ENCODE data around the gene STK31. TPM values are rescaled to one million over a fixed set of nuclear protein-coding genes. Genes with fewer than 3 reads are reported as not detected.

Gene STK31
- total RNA-seq, 1 donor from 2014 or later: 2.8 TPM

- no peaks in the 10 kb centered on the region for H3K36me3 ChIP-seq
- H3K9me3 ChIP-seq (ENCODE audit: low read depth): no peaks in the 10 kb centered on the region
- Mint-ChIP-seq H3K4me3 (no peak overlapping the region), H3K27me3 (ENCODE audit: insufficient read depth, low read depth) (no peaks in the 10 kb centered on the region), H3K27ac (no peak overlapping the region), H3K9me3 (no peaks in the 10 kb centered on the region), H3K36me3 (no peaks in the 10 kb centered on the region), H3K4me1 (peaks cover 5% of the 10 kb centered on the region)
- H3K4me3 ChIP-seq: no peak overlapping the region
- no peaks in the 10 kb centered on the region for H4K20me1 ChIP-seq (ENCODE audit: low read depth)
- no peaks in the 10 kb centered on the region for H3K27me3 ChIP-seq
- H3F3A ChIP-seq (ENCODE audit: low read depth): no peaks in the 10 kb centered on the region
- no peak for DNase-seq (ENCODE audit: low spot score)
- H3K79me2 ChIP-seq (ENCODE audit: low read depth): no peaks in the 10 kb centered on the region
- no peak overlapping the region for H3K9ac ChIP-seq
- H2AFZ ChIP-seq (replicated peaks): no peak overlapping the region
- no peak overlapping the region for H3K27ac ChIP-seq
- H3K4me2 ChIP-seq: no peak overlapping the region
- TF ChIP-seq EZH2phosphoT487 (IDR thresholded peaks at IDR 0.05): no peak
- no peak for TF ChIP-seq EZH2 (IDR thresholded peaks at IDR 0.05)
- TF ChIP-seq CTCF (IDR thresholded peaks at IDR 0.05): no peak
- no peaks in the 10 kb centered on the region for H3K4me1 ChIP-seq
These were observed 77.3 kb downstream of the STK31 start for GRCh38 chr7:23787272-23787671.

GRCh38 chr7:23788843-23789242, 78.8 kb downstream of the STK31 start:
- peaks cover 10% of the 10 kb centered on the region for H3K9me3 Mint-ChIP-seq
- H2AFZ ChIP-seq (replicated peaks): no peak overlapping the region
- no peaks in the 10 kb centered on the region for H4K20me1 ChIP-seq (ENCODE audit: low read depth)
- no peak overlapping the region for H3K27ac Mint-ChIP-seq
- DNase-seq (ENCODE audit: low spot score): no peak
- no peaks in the 10 kb centered on the region for H3K36me3 ChIP-seq
- no peak overlapping the region for H3K4me2 ChIP-seq
- H3K36me3 Mint-ChIP-seq: peaks cover 3% of the 10 kb centered on the region
- no peaks in the 10 kb centered on the region for H3K27me3 ChIP-seq
- no peak overlapping the region for H3K27ac ChIP-seq
- peaks cover 5% of the 10 kb centered on the region for H3K4me1 Mint-ChIP-seq
- H3K4me3 ChIP-seq: no peak overlapping the region
- no peaks in the 10 kb centered on the region for H3F3A ChIP-seq (ENCODE audit: low read depth)
- TF ChIP-seq CTCF (IDR thresholded peaks at IDR 0.05) (no peak), EZH2phosphoT487 (IDR thresholded peaks at IDR 0.05) (no peak), EZH2 (IDR thresholded peaks at IDR 0.05) (no peak)
- no peaks in the 10 kb centered on the region for H3K4me1 ChIP-seq
- H3K4me3 Mint-ChIP-seq: no peak overlapping the region
- H3K79me2 ChIP-seq (ENCODE audit: low read depth): no peaks in the 10 kb centered on the region
- no peaks in the 10 kb centered on the region for H3K27me3 Mint-ChIP-seq (ENCODE audit: insufficient read depth, low read depth)
- no peak overlapping the region for H3K9ac ChIP-seq
- H3K9me3 ChIP-seq (ENCODE audit: low read depth): no peaks in the 10 kb centered on the region

GRCh38 chr7:23791721-23792120, 81.7 kb downstream of the STK31 start:
- Mint-ChIP-seq H3K4me1 (peaks cover 5% of the 10 kb centered on the region), H3K27ac (no peak overlapping the region), H3K4me3 (no peak overlapping the region), H3K27me3 (ENCODE audit: insufficient read depth, low read depth) (no peaks in the 10 kb centered on the region), H3K36me3 (peaks cover 9% of the 10 kb centered on the region), H3K9me3 (peaks cover 33% of the 10 kb centered on the region)
- Histone ChIP-seq H3K4me2 (no peak overlapping the region), H3K9me3 (ENCODE audit: low read depth) (no peaks in the 10 kb centered on the region), H3K36me3 (no peaks in the 10 kb centered on the region), H3K4me3 (no peak overlapping the region), H3K27ac (no peak overlapping the region), H3K27me3 (no peaks in the 10 kb centered on the region), H3F3A (ENCODE audit: low read depth) (no peaks in the 10 kb centered on the region), H4K20me1 (ENCODE audit: low read depth) (no peaks in the 10 kb centered on the region), H3K4me1 (no peaks in the 10 kb centered on the region), H2AFZ (replicated peaks) (no peak overlapping the region), H3K79me2 (ENCODE audit: low read depth) (no peaks in the 10 kb centered on the region), H3K9ac (no peak overlapping the region)
- TF ChIP-seq CTCF (IDR thresholded peaks at IDR 0.05) (no peak), EZH2 (IDR thresholded peaks at IDR 0.05) (no peak), EZH2phosphoT487 (IDR thresholded peaks at IDR 0.05) (no peak)
- no peak for DNase-seq (ENCODE audit: low spot score)

Measured in neural progenitor cell (in vitro differentiated cells).